ENCODE data around the gene TRANK1.

Gene TRANK1

DNA sequence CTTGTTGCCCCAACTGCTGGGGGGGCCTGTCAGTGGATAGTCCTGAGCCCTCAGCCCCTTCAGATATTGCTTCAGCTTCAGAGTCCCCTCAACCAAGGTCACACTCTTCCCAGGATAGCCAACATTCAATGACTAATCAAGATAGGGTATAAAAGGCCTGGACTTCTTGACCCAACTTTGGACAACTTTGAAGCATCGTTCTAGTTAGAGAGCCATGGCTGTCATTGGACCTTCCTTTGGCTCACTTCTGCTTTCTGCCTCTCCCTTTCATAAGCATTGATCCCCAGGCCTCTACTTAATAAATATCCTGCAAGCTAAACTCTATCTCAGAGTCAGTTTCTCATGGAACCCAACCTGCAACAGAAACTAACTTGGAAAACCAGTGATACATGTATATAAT lies 149.2 kb downstream of the TRANK1 start:
- FAIRE-seq: no peak

DNA sequence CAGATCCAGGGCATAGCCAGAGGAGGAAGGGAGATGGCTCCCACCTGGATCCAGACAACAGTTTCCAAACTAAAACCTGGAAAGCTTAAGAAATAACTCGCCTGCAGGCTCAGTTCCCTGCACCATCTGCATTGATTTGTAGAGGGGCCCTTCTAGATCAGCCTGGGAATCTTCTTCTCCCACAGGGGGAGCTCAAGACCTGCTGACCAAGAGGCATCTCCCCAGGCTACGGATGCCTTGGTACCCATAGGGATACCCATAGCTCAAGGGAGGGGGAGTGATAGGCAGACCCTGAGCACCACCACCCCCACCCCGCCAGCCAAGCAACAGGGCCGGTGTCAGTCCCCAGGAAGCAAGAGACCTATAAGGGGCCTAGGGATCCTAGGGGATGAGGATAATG lies 152.5 kb downstream of the TRANK1 start:
- FAIRE-seq: no peak

DNA sequence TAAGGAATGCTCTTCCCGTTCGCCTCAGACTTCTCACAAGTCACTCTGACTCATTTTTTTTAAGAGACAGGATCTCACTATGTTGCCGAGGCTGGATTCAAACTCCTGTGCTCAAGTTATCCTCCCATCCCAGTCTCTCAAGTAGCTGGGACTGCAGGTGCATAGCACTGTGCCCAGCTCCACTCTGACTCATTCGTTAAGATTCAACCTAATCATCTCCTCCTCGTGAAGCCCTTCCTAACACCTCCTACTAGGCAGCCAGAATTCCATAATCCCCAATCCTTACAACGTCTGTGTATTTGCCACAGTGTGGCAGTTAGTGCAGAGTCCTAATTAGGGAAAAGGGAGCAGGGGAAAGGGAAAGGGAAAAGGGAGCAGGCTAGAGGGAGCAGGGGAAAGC lies 154.1 kb downstream of the TRANK1 start:
- FAIRE-seq: no peak

- no peak for FAIRE-seq
These were observed 157.6 kb downstream of the TRANK1 start for GRCh38 chr3:36786921-36787890.

DNA sequence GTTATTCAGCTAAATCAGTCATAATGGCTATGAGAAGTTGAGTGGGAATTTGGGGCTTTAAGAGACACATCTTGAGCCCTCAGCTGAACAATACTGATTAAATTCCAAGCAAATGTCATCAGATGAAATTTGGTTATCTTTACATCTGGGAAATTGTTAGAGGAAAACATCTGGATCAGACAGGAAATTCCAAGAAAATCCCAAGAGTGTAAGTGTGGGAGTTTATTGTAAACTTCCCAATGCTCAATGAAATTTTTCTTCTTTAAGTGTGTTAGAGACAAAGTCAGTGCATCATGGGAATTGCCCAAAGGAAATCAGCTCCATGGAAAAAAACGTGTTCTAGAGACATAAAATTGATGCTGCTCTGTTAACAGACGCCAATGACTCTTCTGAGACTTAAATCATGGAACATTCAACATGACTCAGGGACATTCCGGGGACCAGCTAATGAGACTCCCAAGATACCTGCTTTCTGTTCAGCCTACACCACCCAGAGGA lies 160.7 kb downstream of the TRANK1 start:
- FAIRE-seq: no peak

DNA sequence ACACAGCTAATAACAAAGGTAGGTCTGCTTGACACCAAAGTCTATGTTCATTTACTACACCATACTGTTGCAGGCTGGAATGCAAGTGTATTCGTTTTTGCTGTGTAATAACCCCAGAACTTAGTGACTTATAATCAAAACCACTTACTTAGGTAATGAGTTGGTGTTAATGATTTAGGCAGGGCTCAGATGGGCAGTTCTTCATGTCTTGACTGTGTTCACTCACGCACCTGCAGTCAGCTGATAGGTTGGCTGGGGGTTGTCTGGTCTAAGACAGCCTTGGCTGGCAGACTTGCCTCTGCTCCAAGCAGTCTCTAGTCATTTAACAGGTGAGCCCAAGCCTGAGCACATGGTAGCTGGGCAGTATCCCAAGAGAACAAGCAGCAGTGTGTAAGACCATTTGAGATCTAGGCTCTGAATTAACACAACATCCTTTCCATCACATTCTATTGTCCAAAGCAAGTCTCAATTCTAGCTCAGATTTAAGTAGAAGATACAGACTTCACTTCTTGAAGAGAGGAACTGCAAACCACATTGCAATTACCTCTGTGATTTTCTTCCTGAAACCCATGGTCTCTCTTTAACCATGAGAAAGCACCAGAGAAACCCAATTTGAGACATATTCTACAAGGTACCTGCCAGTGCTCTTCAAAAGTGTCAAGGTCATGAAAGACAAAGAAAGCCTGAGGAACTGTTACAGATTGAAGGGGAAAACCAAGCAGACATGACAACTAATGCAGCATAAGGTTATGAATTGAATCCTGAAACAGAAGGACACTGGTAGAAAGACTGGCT lies 167.2 kb downstream of the TRANK1 start:
- FAIRE-seq: no peak
